Transverse colon (tissue), 4 donors: Measurements from ENCODE around the gene PPP1R17.

ENCODE experiments used
- POLR2A ChIP-seq: fragments of 450-650 bp; IDR thresholded peaks from one replicate; pipeline ENCODE4 v1.6.1; 2016; ENCODE audit warnings: antibody characterized with exemption, mild to moderate bottlenecking, moderate library complexity
- POLR2AphosphoS5 ChIP-seq, 3 donors: sonication (generic); formaldehyde crosslinking; IDR thresholded peaks; one replicate each; pipeline ENCODE4 v1.6.1; 2016; ENCODE audit warnings: antibody characterized with exemption in 3 of 3
- TF ChIP-seq, protein P1 (sequence below), 5 experiments: fragments of 200-600 bp in 3 of 5; fragments of 450-650 bp in 2 of 5; sonication (generic) in 3 of 5; IDR thresholded peaks; 1 replicate in 2 of 5; 2 replicates in 3 of 5; pipeline ENCODE4 v1.5.1; 2016 to 2017; ENCODE audit warnings: antibody characterized with exemption in 5 of 5, inconsistent platforms in 3 of 5, mild to moderate bottlenecking in 2 of 5, moderate library complexity in 1 of 5

GRCh38 chr7:31720366-31720765 is 33.4 kb downstream of the PPP1R17 start:
- TF ChIP-seq, protein P1, sequence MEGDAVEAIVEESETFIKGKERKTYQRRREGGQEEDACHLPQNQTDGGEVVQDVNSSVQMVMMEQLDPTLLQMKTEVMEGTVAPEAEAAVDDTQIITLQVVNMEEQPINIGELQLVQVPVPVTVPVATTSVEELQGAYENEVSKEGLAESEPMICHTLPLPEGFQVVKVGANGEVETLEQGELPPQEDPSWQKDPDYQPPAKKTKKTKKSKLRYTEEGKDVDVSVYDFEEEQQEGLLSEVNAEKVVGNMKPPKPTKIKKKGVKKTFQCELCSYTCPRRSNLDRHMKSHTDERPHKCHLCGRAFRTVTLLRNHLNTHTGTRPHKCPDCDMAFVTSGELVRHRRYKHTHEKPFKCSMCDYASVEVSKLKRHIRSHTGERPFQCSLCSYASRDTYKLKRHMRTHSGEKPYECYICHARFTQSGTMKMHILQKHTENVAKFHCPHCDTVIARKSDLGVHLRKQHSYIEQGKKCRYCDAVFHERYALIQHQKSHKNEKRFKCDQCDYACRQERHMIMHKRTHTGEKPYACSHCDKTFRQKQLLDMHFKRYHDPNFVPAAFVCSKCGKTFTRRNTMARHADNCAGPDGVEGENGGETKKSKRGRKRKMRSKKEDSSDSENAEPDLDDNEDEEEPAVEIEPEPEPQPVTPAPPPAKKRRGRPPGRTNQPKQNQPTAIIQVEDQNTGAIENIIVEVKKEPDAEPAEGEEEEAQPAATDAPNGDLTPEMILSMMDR (IDR thresholded peaks at IDR 0.05): no peak
- TF ChIP-seq POLR2AphosphoS5 (IDR thresholded peaks at IDR 0.05): no peak
- TF ChIP-seq POLR2A: no peak
